Cardiac muscle cell (in vitro differentiated cells and primary cell): ENCODE measurements around the gene PRUNE2. TPM values are rescaled to one million over a fixed set of nuclear protein-coding genes. Genes with fewer than 3 reads are reported as not detected.

Source experiments
- DNase-seq, 2 donors: peaks; one replicate each; pipeline versions ENCODE4 v3.0.0 to v3.0.0-alpha.2; 2010 to 2017; ENCODE audit warnings: low read depth in 1 of 2, low spot score in 1 of 2
- H3K27ac ChIP-seq: fragments of 200-600 bp; sonication (generic); 2 replicates; pipeline ENCODE4 v1.5.1; 2016
- H3K27me3 ChIP-seq: fragments of 200-600 bp; sonication (generic); 2 replicates; pipeline ENCODE4 v1.6.0; 2016; ENCODE audit warnings: control low read depth
- H3K36me3 ChIP-seq: fragments of 200-600 bp; sonication (generic); 2 replicates; pipeline ENCODE4 v1.5.1; 2016; ENCODE audit warnings: control low read depth
- H3K4me1 ChIP-seq: fragments of 200-600 bp; sonication (generic); 2 replicates; pipeline ENCODE4 v1.8.1; 2017; ENCODE audit warnings: low read depth, mild to moderate bottlenecking, mixed run types
- H3K4me3 ChIP-seq: fragments of 200-600 bp; sonication (generic); 2 replicates; pipeline ENCODE4 v1.5.1; 2016; ENCODE audit warnings: mild to moderate bottlenecking
- H3K9me3 ChIP-seq: fragments of 200-600 bp; sonication (generic); 2 replicates; pipeline ENCODE4 v1.5.1; 2017; ENCODE audit warnings: low read depth, mild to moderate bottlenecking, control low read depth
- polyA plus RNA-seq: library from polyadenylated mRNA; unstranded; fragments of >200 nt; fragmentation: Nextera tagmentation; extraction: Ambion mirVana; gene quantifications from 2 replicates; pipeline ENCODE4 v1.2.1, GENCODE V29; 2016
- total RNA-seq: library from RNA; depleted of rRNA; stranded (reverse); fragments of >200 nt; gene quantifications from 2 replicates; pipeline ENCODE4 v1.2.3, GENCODE V29; 2016
- TF ChIP-seq, protein P1 (sequence below): IDR thresholded peaks from 2 replicates; pipeline ENCODE4 v1.5.1; 2012; ENCODE audit warnings: low read depth, mild to moderate bottlenecking, low read length

The PRUNE2 gene
- total and polyA plus RNA-seq, 2 experiments from 2014 or later: 5.5 to 14.4 TPM

DNA sequence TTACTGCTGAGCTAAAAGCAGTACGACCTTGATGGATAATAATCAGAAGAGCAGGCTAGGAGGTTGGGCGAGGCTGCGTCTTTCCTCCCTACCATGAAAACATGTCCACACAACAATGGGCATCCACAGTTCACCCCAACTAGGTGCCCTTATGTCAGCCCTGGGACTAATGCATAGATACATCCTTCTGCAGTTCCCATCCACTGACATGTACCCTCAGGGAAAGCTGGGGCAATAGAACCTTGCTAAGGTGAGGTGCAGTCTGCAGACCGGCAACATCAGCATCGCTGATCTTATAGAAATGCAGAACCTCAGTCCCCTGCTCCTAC, 697 bp upstream of the PRUNE2 start:
- TF ChIP-seq, protein P1, sequence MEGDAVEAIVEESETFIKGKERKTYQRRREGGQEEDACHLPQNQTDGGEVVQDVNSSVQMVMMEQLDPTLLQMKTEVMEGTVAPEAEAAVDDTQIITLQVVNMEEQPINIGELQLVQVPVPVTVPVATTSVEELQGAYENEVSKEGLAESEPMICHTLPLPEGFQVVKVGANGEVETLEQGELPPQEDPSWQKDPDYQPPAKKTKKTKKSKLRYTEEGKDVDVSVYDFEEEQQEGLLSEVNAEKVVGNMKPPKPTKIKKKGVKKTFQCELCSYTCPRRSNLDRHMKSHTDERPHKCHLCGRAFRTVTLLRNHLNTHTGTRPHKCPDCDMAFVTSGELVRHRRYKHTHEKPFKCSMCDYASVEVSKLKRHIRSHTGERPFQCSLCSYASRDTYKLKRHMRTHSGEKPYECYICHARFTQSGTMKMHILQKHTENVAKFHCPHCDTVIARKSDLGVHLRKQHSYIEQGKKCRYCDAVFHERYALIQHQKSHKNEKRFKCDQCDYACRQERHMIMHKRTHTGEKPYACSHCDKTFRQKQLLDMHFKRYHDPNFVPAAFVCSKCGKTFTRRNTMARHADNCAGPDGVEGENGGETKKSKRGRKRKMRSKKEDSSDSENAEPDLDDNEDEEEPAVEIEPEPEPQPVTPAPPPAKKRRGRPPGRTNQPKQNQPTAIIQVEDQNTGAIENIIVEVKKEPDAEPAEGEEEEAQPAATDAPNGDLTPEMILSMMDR: no peak
- Histone ChIP-seq H3K4me3 (peak overlapping the region; percentile 10), H3K9me3 (no peaks in the 10 kb centered on the region), H3K36me3 (no peaks in the 10 kb centered on the region), H3K27me3 (peaks cover 76% of the 10 kb centered on the region), H3K27ac (no peak overlapping the region), H3K4me1 (no peaks in the 10 kb centered on the region)
- DNase-seq: no peak

DNA sequence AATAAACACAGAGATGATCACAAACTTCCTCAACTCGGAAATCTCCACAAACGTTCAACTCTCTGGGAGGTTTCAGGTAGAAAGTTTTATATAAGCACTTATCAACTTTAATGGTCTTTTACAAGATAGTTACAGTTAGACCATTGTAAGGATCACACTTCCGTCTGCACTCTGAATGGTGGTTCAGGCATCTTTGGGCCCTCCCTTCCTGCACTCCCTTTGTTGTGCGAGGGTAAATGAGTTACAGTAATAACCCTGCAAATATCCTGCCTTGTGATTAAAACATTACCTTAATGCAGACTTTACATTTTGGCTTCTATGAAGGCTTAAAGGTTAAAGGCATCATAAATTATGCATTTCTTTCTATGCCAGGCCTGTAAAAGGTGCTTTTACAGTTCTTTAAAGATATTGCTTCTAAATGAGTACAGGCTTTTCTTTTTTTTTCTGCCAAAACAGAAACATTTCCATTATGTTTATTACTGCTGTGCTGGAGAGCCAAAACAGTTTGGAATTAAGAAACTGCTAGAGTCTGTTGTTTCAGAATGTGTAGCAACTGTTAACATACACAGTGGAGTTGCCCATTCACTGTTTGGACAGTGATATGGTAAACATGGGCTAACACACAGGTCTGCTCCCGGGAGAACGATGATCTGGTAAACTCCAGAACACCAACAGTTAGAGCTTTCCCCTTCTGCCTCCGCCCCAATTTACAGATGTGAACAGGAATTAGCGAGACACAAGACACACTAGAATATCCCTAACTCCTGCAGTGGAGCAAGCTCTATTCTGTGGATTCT, 1.1 kb downstream of the PRUNE2 start:
- Histone ChIP-seq H3K4me3 (peak overlapping the region; percentile 35), H3K4me1 (no peaks in the 10 kb centered on the region), H3K36me3 (no peaks in the 10 kb centered on the region), H3K27ac (no peak overlapping the region), H3K9me3 (no peaks in the 10 kb centered on the region), H3K27me3 (peaks cover 92% of the 10 kb centered on the region)
- TF ChIP-seq, protein P1: no peak
- DNase-seq: no peak

DNA sequence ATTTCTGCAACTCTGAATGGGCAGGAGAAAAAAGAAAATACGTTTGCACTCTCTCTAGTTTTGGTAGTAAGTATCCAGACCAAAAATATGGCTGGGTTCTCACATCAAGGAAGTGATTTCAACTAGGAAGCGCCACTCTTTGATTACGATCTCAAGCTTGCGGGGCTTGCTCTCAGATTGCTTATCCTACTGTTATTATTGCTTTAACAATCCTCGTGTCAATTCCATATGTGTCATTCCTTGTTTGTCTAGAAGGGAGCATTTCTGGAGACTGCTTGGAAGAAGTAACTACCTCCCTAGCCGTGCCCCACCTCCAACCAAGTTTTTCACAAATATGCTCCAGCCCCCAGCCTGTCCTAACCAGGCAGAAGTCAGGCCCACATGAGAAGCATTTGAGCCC, 3.5 kb downstream of the PRUNE2 start:
- TF ChIP-seq, protein P1: no peak
- no peak for DNase-seq
- peaks cover 71% of the 10 kb centered on the region for H3K27me3 ChIP-seq
- H3K9me3 ChIP-seq: no peaks in the 10 kb centered on the region
- H3K4me1 ChIP-seq: no peaks in the 10 kb centered on the region
- no peaks in the 10 kb centered on the region for H3K36me3 ChIP-seq
- H3K4me3 ChIP-seq: no peak overlapping the region
- no peak overlapping the region for H3K27ac ChIP-seq

DNA sequence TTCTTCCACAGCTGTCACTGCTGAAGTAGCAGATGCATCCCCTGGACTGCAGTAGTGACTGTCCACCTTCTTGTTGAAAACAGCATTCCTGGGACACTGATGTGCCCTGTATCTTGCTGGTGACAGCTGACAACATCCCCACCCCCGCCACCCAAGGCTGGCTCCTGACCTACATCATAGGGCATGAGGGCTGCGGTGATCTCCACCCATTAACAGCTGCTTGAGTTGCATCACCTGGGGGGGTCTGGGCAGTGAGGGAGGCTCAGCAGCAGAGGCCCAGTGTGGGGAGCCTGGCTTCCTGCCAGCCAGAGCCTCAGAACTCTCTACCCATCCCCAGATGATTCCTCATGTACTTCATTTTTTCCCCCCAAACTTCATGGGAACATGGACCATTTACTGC, 4.1 kb downstream of the PRUNE2 start:
- DNase-seq: no peak
- TF ChIP-seq, protein P1: no peak
- no peaks in the 10 kb centered on the region for H3K9me3 ChIP-seq

DNA sequence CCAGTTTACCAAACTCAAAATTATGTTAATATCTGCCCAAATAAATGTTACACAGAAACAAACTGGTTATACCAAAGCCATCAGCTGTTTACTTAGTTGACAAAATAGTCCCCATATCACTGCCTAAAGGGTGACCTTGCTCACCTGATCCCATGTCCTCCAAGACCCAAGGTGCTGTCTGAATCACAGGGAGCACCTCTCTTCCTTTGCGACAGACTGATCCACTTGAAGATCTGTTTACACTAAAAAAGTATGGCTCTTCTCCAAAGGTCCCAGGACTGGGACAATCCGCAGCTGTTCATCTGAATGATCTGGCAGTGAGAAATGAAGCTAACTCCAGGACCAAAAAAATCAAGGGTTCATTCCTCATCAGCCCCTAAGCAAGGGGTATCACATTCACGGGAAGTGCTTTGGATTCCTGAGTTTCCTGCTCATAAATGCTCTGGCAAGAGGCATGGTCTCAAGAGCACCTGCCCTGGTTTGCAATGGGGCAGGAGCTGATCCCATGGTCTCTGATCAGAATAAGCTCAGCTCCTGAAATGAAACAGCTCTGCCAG, 5.0 kb downstream of the PRUNE2 start:
- Histone ChIP-seq H3K4me3 (no peak overlapping the region), H3K27ac (no peak overlapping the region), H3K36me3 (no peaks in the 10 kb centered on the region), H3K27me3 (peaks cover 64% of the 10 kb centered on the region), H3K9me3 (no peaks in the 10 kb centered on the region), H3K4me1 (no peaks in the 10 kb centered on the region)
- no peak for DNase-seq
- TF ChIP-seq, protein P1: no peak

More for the DNA sequence above, 4.1 kb downstream of the PRUNE2 start:
- no peak overlapping the region for H3K4me3 ChIP-seq
- H3K36me3 ChIP-seq: no peaks in the 10 kb centered on the region
- H3K27me3 ChIP-seq: peaks cover 65% of the 10 kb centered on the region
- no peaks in the 10 kb centered on the region for H3K4me1 ChIP-seq
- H3K27ac ChIP-seq: no peak overlapping the region
